HepG2 (cell line): ENCODE results near the gene KANSL1. TPM values are rescaled to one million over a fixed set of nuclear protein-coding genes. Genes with fewer than 3 reads are reported as not detected.

Experiments
- AHR ChIP-seq: IDR thresholded peaks from 2 replicates; pipeline ENCODE4 v1.6.1; 2018; ENCODE audit warnings: missing genetic modification reagents, missing compliant biosample characterization
- CBX1 ChIP-seq: IDR thresholded peaks from one replicate; pipeline ENCODE4 v1.6.1; 2016; ENCODE audit warnings: antibody characterized with exemption, low read depth
- CCAR2 ChIP-seq: fragments of 200-400 bp; formaldehyde crosslinking; optimal IDR thresholded peaks from 2 replicates; pipeline ENCODE3; 2018; ENCODE audit warnings: low read depth, mild to moderate bottlenecking, low read length, moderate library complexity
- CCDC6 ChIP-seq: sonication (generic); formaldehyde crosslinking; IDR thresholded peaks from 2 replicates; pipeline ENCODE4 v1.8.1; 2022; ENCODE audit warnings: mild to moderate bottlenecking, missing genetic modification reagents, moderate library complexity
- EZH2 ChIP-seq: conservative IDR thresholded peaks from 2 replicates; pipeline ENCODE4 v1.6.1; 2012; ENCODE audit warnings: mild to moderate bottlenecking, low read depth, low read length, moderate library complexity
- FIP1L1 ChIP-seq: fragments of 200-400 bp; formaldehyde crosslinking; IDR thresholded peaks from 2 replicates; pipeline ENCODE4 v1.6.1; 2018; ENCODE audit warnings: low read depth, mild to moderate bottlenecking, low read length, moderate library complexity, borderline replicate concordance; ENCODE audit not compliant: insufficient read depth
- GATAD2A ChIP-seq: IDR thresholded peaks from 2 replicates; pipeline ENCODE4 v1.6.1; 2016
- GPBP1L1 ChIP-seq: sonication (generic); formaldehyde crosslinking; IDR thresholded peaks from 2 replicates; pipeline ENCODE4 v1.5.0; 2020; ENCODE audit warnings: mild to moderate bottlenecking, missing genetic modification reagents
- HOXA7 ChIP-seq: sonication (generic); formaldehyde crosslinking; IDR thresholded peaks from 2 replicates; pipeline ENCODE4 v1.8.1; 2022; ENCODE audit warnings: mild to moderate bottlenecking, missing genetic modification reagents, moderate library complexity
- MXI1 ChIP-seq: IDR thresholded peaks from 3 replicates; pipeline ENCODE4 v1.6.1; 2012; ENCODE audit warnings: low read depth, low read length, inconsistent platforms, borderline replicate concordance
- MYC ChIP-seq: sonication (generic); formaldehyde crosslinking; IDR thresholded peaks from 2 replicates; pipeline ENCODE4 v1.9.0; 2021; ENCODE audit warnings: missing genetic modification reagents, borderline replicate concordance
- NCOA2 ChIP-seq: sonication (generic); formaldehyde crosslinking; IDR thresholded peaks from 2 replicates; pipeline ENCODE4 v1.8.0; 2022; ENCODE audit warnings: inconsistent platforms
- NFYB ChIP-seq: sonication (generic); formaldehyde crosslinking; IDR thresholded peaks from 2 replicates; pipeline ENCODE4 v1.4.0; 2020; ENCODE audit warnings: missing genetic modification reagents
- POLR2AphosphoS5 ChIP-seq: IDR thresholded peaks from 2 replicates; pipeline ENCODE4 v1.6.1; 2012; ENCODE audit warnings: low read depth, low read length
- RAD51 ChIP-seq: fragments of 450-650 bp; IDR thresholded peaks from 2 replicates; pipeline ENCODE4 v1.6.1; 2016; ENCODE audit warnings: borderline replicate concordance
- RBFOX2 ChIP-seq: fragments of 200-400 bp; formaldehyde crosslinking; IDR thresholded peaks from 2 replicates; pipeline ENCODE4 v1.6.1; 2017; ENCODE audit warnings: low read depth, mild to moderate bottlenecking, low read length
- SIX4 ChIP-seq: sonication (generic); formaldehyde crosslinking; IDR thresholded peaks from 2 replicates; pipeline ENCODE4 v1.4.0; 2020; ENCODE audit warnings: missing genetic modification reagents
- SMAD1 ChIP-seq: sonication (generic); formaldehyde crosslinking; IDR thresholded peaks from 2 replicates; pipeline ENCODE4 v1.4.0; 2020; ENCODE audit warnings: missing genetic modification reagents, low read depth, mild to moderate bottlenecking, borderline replicate concordance
- SNAPC2 ChIP-seq: sonication (generic); formaldehyde crosslinking; IDR thresholded peaks from 2 replicates; pipeline ENCODE4 v1.8.1; 2022; ENCODE audit warnings: mild to moderate bottlenecking, missing genetic modification reagents
- SYNCRIP ChIP-seq: fragments of 200-400 bp; formaldehyde crosslinking; IDR thresholded peaks from 2 replicates; pipeline ENCODE4 v1.6.1; 2018; ENCODE audit warnings: mild to moderate bottlenecking, low read depth, low read length; ENCODE audit not compliant: insufficient read depth
- THRA ChIP-seq: sonication (generic); formaldehyde crosslinking; IDR thresholded peaks from 2 replicates; pipeline ENCODE4 v1.4.0; 2020; ENCODE audit warnings: missing genetic modification reagents, borderline replicate concordance
- ZBTB38 ChIP-seq: sonication (generic); formaldehyde crosslinking; IDR thresholded peaks from 2 replicates; pipeline ENCODE4 v1.5.1; 2020; ENCODE audit warnings: mild to moderate bottlenecking, missing genetic modification reagents
- ZBTB7B ChIP-seq: sonication (generic); formaldehyde crosslinking; IDR thresholded peaks from 2 replicates; pipeline ENCODE4 v1.4.0; 2020; ENCODE audit warnings: missing genetic modification reagents
- ZNF24 ChIP-seq: fragments of 450-650 bp; IDR thresholded peaks from 2 replicates; pipeline ENCODE4 v1.6.1; 2017; ENCODE audit warnings: antibody characterized with exemption, mild to moderate bottlenecking
- polyA plus RNA-seq, 8 experiments: library from polyadenylated mRNA; depleted of rRNA in 3 of 8; stranded (reverse) in 7 of 8; unstranded in 1 of 8; fragments of >200 nt; fragmentation: Illumina TruSeq in 4 of 8; extraction: Trizol in 4 of 8; gene quantifications; 2 replicates each; pipeline versions ENCODE4 v1.2.1 to v1.2.3, GENCODE V29; 2011 to 2016; ENCODE audit warnings: low read depth in 4 of 8, missing spikeins in 1 of 8, mixed read lengths in 1 of 8; ENCODE audit not compliant: insufficient read depth in 1 of 8
- total RNA-seq, 5 experiments: library from RNA; depleted of rRNA; stranded (reverse); fragments of >200 nt; fragmentation: Illumina TruSeq; extraction: Trizol; gene quantifications; 2 replicates each; pipeline ENCODE4 v1.2.3, GENCODE V29; 2016; ENCODE audit warnings: low read depth in 1 of 5
- TF ChIP-seq, protein P1 (sequence below): IDR thresholded peaks from 2 replicates; pipeline ENCODE4 v1.6.1; 2016
- TF ChIP-seq, protein P2 (sequence below): IDR thresholded peaks from 2 replicates; pipeline ENCODE4 v1.6.1; 2016; ENCODE audit warnings: low read depth
- TF ChIP-seq, protein P3 (sequence below): IDR thresholded peaks from 2 replicates; pipeline ENCODE4 v1.6.1; 2012; ENCODE audit warnings: inconsistent platforms

Gene KANSL1
- total and polyA plus RNA-seq, 2 of the 13 experiments (the other 11 are each of a cell fraction or from before 2014, with no cell fraction given): 24.0 to 59.6 TPM

DNA sequence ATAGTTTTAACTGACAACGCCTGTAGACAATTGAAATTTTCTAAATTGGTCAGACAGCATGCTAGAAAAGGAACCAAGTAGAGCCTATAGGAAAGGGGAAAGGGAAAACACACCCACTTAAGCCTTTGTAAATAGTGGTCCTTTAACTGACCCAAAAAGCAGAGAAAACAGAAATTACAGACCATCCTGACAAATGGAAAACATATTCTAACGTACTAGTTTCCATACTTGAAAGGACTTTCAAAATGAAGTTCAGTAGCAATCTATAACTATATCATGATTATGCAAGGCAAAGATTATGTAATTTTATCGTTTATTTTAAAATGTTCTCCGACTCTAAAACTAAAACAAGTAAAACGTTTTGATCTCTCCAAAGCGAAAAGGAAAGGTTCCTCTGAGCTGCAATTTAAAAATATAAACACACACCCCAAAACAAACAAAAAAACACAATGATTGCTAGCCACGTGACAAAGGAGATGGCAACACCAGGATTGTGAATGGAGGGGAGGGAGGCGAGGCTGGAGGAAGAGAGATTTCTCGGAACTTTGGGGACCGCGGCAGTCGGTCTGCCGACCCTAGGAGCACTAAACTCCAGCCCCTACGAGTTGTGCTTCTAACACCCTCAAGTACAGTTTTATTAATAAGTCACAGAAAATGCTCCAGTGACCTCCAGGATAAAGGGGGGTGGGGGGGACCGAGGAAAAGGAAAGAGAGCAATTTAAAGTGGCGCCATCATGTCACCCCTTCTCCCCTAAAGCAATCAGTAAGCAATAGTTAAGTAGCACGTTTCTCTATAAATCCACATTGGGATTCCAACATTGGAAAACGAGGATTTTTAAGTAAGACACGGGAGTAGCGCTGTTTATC, 1.7 kb downstream of the KANSL1 start (continued):
- TF ChIP-seq GPBP1L1 (no peak), GATAD2A (peak; percentile 26; the same call in 1 of the 2 replicates), NCOA2 (CRISPR knock-in tag) (peak; percentile 0; the same call in 1 of the 2 replicates), RBFOX2 (no peak), MYC (CRISPR knock-in tag) (peak; percentile 25; the same call in 1 of the 2 replicates), AHR (CRISPR knock-in tag) (no peak), SMAD1 (CRISPR knock-in tag) (no peak), THRA (CRISPR knock-in tag) (no peak), RAD51 (peak; percentile 53), CCAR2 (no peak), NFYB (no peak), FIP1L1 (no peak), SYNCRIP (no peak), ZBTB7B (CRISPR knock-in tag) (no peak), POLR2AphosphoS5 (peak; percentile 59), CBX1 (no peak), ZNF24 (0 out of 2 replicates have a peak, but pooled peaks have one; percentile 34), MXI1 (peak; percentile 55; the same call in 1 of the 3 replicates), SNAPC2 (no peak), EZH2 (no peak), HOXA7 (CRISPR knock-in tag) (no peak), SIX4 (no peak), ZBTB38 (CRISPR knock-in tag) (no peak), CCDC6 (CRISPR knock-in tag) (0 out of 2 replicates have a peak, but pooled peaks have one; percentile 33)
- TF ChIP-seq, protein P1, sequence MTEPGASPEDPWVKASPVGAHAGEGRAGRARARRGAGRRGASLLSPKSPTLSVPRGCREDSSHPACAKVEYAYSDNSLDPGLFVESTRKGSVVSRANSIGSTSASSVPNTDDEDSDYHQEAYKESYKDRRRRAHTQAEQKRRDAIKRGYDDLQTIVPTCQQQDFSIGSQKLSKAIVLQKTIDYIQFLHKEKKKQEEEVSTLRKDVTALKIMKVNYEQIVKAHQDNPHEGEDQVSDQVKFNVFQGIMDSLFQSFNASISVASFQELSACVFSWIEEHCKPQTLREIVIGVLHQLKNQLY (CRISPR knock-in tag): no peak
- TF ChIP-seq, protein P2, sequence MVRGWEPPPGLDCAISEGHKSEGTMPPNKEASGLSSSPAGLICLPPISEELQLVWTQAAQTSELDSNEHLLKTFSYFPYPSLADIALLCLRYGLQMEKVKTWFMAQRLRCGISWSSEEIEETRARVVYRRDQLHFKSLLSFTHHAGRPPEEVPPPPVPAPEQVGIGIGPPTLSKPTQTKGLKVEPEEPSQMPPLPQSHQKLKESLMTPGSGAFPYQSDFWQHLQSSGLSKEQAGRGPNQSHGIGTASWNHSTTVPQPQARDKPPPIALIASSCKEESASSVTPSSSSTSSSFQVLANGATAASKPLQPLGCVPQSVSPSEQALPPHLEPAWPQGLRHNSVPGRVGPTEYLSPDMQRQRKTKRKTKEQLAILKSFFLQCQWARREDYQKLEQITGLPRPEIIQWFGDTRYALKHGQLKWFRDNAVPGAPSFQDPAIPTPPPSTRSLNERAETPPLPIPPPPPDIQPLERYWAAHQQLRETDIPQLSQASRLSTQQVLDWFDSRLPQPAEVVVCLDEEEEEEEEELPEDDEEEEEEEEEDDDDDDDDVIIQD (CRISPR knock-in tag): no peak
- TF ChIP-seq, protein P3, sequence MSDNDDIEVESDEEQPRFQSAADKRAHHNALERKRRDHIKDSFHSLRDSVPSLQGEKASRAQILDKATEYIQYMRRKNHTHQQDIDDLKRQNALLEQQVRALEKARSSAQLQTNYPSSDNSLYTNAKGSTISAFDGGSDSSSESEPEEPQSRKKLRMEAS: peak; percentile 69; the same call in 1 of the 2 replicates
